ENCODE results near the gene SLC16A10.

SLC16A10 gene

DNA sequence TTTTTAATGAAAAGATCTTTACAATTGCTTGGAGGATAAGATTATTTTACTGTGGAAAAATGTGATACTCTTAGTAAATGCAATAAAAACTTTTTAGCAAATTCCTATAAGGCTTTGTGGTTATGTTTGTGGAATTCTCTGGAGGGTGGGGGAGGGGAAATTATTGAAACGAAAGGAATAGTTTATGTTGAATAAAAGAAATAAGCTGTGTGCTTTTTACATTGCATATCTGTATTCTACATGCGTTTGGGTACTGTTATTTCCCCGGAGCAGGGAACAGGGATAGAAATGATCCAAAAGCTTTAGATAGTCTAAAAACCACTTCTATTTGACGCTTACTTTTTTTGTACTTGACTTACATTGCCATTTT lies 143.8 kb downstream of the SLC16A10 start:
- H3K27ac ChIP-seq (ENCODE audit: insufficient read depth, low read depth, low read length, poor library complexity, severe bottlenecking), result no peak overlapping the region
- no peaks in the 10 kb centered on the region for H3K27me3 ChIP-seq (ENCODE audit: control insufficient read depth, insufficient read depth, low read length, poor library complexity, severe bottlenecking)
- H3K36me3 ChIP-seq (ENCODE audit: control insufficient read depth, insufficient read depth, low read length), result no peaks in the 10 kb centered on the region
- 91 to 94% methylated on average over 4 of the region's 4 CpGs for WGBS, 2 experiments
- no peaks in the 10 kb centered on the region for H3K4me1 ChIP-seq (ENCODE audit: control insufficient read depth, insufficient read depth, low read length)
- no peak overlapping the region for H3K4me3 ChIP-seq (ENCODE audit: insufficient read depth, low read depth, low read length)
- H3K9me3 ChIP-seq (ENCODE audit: control insufficient read depth, low read length), result no peaks in the 10 kb centered on the region

DNA sequence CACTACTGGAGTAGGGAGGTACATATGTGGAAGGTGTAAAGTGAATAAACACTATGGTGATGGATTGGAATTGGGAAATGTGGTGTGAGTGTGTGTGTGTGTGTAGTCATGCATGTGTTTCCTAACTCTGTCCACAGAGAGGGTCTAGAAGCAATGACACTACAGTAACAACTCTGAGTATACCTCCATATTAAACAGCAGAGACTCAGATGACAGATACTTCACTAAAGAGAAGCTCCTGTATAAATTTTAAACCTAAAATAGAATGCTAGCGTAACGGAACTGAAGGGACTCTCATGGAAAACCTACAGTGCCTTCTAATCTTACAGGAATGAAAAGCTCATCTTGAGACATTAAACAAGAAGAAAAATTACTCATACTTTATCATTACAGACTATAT lies 150.5 kb downstream of the SLC16A10 start:
- no peak overlapping the region for H3K27ac ChIP-seq (ENCODE audit: insufficient read depth, low read depth, low read length, poor library complexity, severe bottlenecking)

DNA sequence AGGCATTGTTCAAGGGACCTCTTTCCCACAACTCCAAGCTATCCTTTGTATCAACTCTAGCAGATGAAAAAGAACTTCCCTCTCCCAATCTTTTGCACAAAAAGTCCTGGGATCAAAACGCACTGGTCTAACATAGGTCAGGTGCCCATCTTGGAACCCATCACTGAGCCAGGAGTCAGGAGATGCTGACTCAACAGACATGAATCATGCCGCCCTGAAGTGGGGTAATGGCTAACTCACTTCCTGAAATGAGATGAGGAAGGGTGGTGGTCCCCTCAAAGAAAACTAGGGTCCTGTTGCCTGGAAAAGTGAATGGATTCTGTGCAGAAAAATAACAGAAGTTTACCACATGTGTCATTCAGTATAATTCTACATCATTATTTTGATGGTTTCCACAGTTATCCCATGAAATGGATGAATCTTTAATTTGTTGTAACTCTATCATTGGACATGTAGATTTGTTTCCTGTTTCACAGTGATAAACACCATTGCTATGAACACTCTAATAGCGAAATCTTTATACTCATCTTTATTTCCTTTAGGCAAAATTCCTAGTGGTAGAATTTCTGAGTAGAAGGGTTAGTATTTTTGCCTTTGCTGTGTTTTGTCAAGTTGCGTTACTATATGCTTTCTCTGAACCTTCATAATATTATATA lies 151.3 kb downstream of the SLC16A10 start:
- Histone ChIP-seq H3K27me3 (ENCODE audit: control insufficient read depth, insufficient read depth, low read length, poor library complexity, severe bottlenecking) (no peaks in the 10 kb centered on the region), H3K27ac (ENCODE audit: insufficient read depth, low read depth, low read length, poor library complexity, severe bottlenecking) (no peak overlapping the region), H3K4me1 (ENCODE audit: control insufficient read depth, insufficient read depth, low read length) (no peaks in the 10 kb centered on the region), H3K36me3 (ENCODE audit: control insufficient read depth, insufficient read depth, low read length) (no peaks in the 10 kb centered on the region), H3K4me3 (ENCODE audit: insufficient read depth, low read depth, low read length) (no peak overlapping the region), H3K9me3 (ENCODE audit: control insufficient read depth, low read length) (no peaks in the 10 kb centered on the region)
- WGBS, 2 experiments, result 83 to 94% methylated on average over 2 to 3 of the region's 4 CpGs

More for the DNA sequence above, 150.5 kb downstream of the SLC16A10 start:
- Histone ChIP-seq H3K9me3 (ENCODE audit: control insufficient read depth, low read length) (no peaks in the 10 kb centered on the region), H3K27me3 (ENCODE audit: control insufficient read depth, insufficient read depth, low read length, poor library complexity, severe bottlenecking) (no peaks in the 10 kb centered on the region), H3K36me3 (ENCODE audit: control insufficient read depth, insufficient read depth, low read length) (no peaks in the 10 kb centered on the region), H3K4me1 (ENCODE audit: control insufficient read depth, insufficient read depth, low read length) (no peaks in the 10 kb centered on the region), H3K4me3 (ENCODE audit: insufficient read depth, low read depth, low read length) (no peak overlapping the region)
- 95 to 100% methylated on average over 2 of the region's 2 CpGs for WGBS, 2 experiments

DNA sequence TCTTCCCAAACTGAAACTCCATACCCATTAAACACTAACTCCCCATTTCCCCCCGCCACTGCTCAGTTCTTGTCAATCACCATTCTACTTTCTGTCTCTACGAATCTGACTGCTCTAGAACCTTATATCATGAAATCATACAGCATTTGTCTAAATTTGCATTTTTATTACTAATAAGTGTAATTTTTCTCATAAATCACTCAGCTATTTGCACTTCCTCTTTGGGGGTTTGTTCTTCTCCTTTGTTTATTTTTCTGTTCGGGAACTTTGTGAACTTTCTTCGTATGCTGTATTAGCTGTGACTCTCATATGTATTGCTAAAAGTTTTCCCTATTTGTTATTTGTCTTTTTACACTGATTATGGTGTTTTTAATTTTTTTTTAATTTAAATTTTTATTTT lies 152.2 kb downstream of the SLC16A10 start:
- H3K27me3 ChIP-seq (ENCODE audit: control insufficient read depth, insufficient read depth, low read length, poor library complexity, severe bottlenecking), result no peaks in the 10 kb centered on the region
- 84 to 93% methylated on average over 2 to 4 of the region's 4 CpGs for WGBS, 2 experiments
- no peak overlapping the region for H3K27ac ChIP-seq (ENCODE audit: insufficient read depth, low read depth, low read length, poor library complexity, severe bottlenecking)
- no peak overlapping the region for H3K4me3 ChIP-seq (ENCODE audit: insufficient read depth, low read depth, low read length)
- no peaks in the 10 kb centered on the region for H3K36me3 ChIP-seq (ENCODE audit: control insufficient read depth, insufficient read depth, low read length)
- no peaks in the 10 kb centered on the region for H3K4me1 ChIP-seq (ENCODE audit: control insufficient read depth, insufficient read depth, low read length)
- no peaks in the 10 kb centered on the region for H3K9me3 ChIP-seq (ENCODE audit: control insufficient read depth, low read length)

DNA sequence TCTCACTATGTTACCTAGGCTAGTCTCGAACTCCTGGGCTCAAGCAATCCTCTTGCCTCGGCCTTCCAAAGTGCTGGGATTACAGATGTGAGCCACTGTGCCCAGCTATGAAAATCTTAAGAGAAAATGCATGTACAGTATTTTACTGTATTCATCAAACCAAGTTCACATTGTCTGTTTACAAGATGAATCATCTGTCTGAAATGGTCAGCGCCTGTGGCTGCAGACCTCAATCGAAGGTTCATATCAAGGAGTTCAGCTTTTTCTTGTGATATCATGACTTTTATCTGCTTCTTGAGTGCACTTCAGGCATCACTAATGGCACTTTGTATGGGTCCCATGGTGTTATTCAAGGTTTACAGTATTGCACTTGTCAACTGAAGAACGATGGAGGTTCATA lies 155.1 kb downstream of the SLC16A10 start:
- Histone ChIP-seq H3K27me3 (ENCODE audit: control insufficient read depth, insufficient read depth, low read length, poor library complexity, severe bottlenecking) (no peaks in the 10 kb centered on the region), H3K4me3 (ENCODE audit: insufficient read depth, low read depth, low read length) (no peak overlapping the region), H3K4me1 (ENCODE audit: control insufficient read depth, insufficient read depth, low read length) (no peaks in the 10 kb centered on the region), H3K27ac (ENCODE audit: insufficient read depth, low read depth, low read length, poor library complexity, severe bottlenecking) (no peak overlapping the region), H3K36me3 (ENCODE audit: control insufficient read depth, insufficient read depth, low read length) (no peaks in the 10 kb centered on the region), H3K9me3 (ENCODE audit: control insufficient read depth, low read length) (no peaks in the 10 kb centered on the region)
- 91 to 92% methylated on average over 5 of the region's 5 CpGs for WGBS, 2 experiments

DNA sequence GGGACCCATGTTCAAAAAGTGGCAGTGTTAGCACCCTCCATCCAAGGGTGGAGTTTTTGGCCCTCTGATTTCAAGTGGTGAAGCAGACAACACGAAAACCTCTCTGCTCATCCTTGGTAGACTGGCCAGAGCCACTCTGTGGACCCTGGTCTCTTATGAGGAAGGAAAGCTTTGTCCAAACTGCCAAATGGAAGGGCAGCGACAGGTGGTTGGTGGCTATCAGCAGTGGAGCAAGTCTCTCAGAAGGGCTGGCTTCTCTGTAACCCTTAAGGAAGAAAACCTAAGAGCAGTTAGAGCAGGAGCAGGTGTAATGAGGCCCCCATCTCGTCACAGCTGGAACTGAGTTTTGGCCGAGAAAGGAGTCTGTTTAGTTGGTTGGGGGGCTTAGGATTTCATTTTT lies 155.8 kb downstream of the SLC16A10 start:
- Histone ChIP-seq H3K27ac (ENCODE audit: insufficient read depth, low read depth, low read length, poor library complexity, severe bottlenecking) (no peak overlapping the region), H3K4me3 (ENCODE audit: insufficient read depth, low read depth, low read length) (no peak overlapping the region), H3K9me3 (ENCODE audit: control insufficient read depth, low read length) (no peaks in the 10 kb centered on the region), H3K27me3 (ENCODE audit: control insufficient read depth, insufficient read depth, low read length, poor library complexity, severe bottlenecking) (no peaks in the 10 kb centered on the region), H3K4me1 (ENCODE audit: control insufficient read depth, insufficient read depth, low read length) (no peaks in the 10 kb centered on the region), H3K36me3 (ENCODE audit: control insufficient read depth, insufficient read depth, low read length) (no peaks in the 10 kb centered on the region)
- WGBS, 2 experiments, result 94 to 96% methylated on average over 2 to 3 of the region's 4 CpGs

DNA sequence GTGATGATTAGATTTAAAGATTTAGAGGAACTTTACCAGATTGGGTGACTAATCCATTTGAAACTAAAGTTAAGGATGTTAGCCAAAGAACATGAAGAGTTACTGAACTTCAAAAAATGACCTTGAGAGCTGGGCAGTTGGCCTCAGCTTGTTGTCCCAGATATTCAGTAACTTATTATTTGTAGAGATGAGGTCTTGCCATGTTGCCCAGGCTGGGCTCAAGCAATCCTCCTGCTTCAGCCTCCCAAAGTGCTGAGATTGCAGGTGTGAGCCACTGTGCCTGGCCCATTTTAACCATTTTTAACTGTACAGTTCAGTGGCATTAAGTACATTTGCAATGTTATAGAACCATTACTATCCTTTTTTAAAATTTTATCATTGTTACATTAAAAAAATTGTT lies 161.5 kb downstream of the SLC16A10 start:
- no peaks in the 10 kb centered on the region for H3K27me3 ChIP-seq (ENCODE audit: control insufficient read depth, insufficient read depth, low read length, poor library complexity, severe bottlenecking)
- H3K4me3 ChIP-seq (ENCODE audit: insufficient read depth, low read depth, low read length), result no peak overlapping the region
- no peaks in the 10 kb centered on the region for H3K9me3 ChIP-seq (ENCODE audit: control insufficient read depth, low read length)
- H3K4me1 ChIP-seq (ENCODE audit: control insufficient read depth, insufficient read depth, low read length), result peaks cover 3% of the 10 kb centered on the region
- H3K36me3 ChIP-seq (ENCODE audit: control insufficient read depth, insufficient read depth, low read length), result no peaks in the 10 kb centered on the region
- no peak overlapping the region for H3K27ac ChIP-seq (ENCODE audit: insufficient read depth, low read depth, low read length, poor library complexity, severe bottlenecking)

DNA sequence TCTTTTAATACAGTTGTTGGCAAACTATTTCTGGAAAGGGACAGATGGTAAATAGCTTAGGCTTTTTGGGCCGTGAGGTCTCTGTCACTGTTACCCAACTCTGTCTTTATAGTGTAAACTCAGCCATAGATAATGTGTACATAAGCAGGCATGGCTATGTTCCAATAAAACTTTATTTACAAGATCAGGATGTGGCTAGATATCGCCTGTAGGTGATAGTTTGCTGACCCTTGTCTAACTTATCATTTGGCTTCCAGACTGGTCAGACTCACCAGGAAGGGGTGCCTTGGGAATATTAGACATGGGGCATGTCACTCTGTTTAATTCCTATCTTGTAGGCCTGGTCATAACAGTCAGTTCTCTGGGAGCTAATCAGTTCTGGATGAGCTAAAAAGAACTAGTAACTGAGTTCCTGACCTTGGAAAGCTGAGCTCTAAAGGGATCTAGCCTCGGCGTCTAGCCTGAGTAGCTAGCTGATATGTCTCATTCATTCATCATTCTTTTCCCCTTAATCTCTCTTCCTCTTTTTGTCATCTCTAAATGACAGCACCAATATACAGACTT lies 163.6 kb downstream of the SLC16A10 start:
- Histone ChIP-seq H3K4me3 (ENCODE audit: insufficient read depth, low read depth, low read length) (no peak overlapping the region), H3K4me1 (ENCODE audit: control insufficient read depth, insufficient read depth, low read length) (peaks cover 3% of the 10 kb centered on the region), H3K36me3 (ENCODE audit: control insufficient read depth, insufficient read depth, low read length) (no peaks in the 10 kb centered on the region), H3K9me3 (ENCODE audit: control insufficient read depth, low read length) (no peaks in the 10 kb centered on the region), H3K27ac (ENCODE audit: insufficient read depth, low read depth, low read length, poor library complexity, severe bottlenecking) (no peak overlapping the region), H3K27me3 (ENCODE audit: control insufficient read depth, insufficient read depth, low read length, poor library complexity, severe bottlenecking) (peaks cover 6% of the 10 kb centered on the region)
- WGBS, 2 experiments, result 96 to 100% methylated on average over 4 of the region's 4 CpGs

DNA sequence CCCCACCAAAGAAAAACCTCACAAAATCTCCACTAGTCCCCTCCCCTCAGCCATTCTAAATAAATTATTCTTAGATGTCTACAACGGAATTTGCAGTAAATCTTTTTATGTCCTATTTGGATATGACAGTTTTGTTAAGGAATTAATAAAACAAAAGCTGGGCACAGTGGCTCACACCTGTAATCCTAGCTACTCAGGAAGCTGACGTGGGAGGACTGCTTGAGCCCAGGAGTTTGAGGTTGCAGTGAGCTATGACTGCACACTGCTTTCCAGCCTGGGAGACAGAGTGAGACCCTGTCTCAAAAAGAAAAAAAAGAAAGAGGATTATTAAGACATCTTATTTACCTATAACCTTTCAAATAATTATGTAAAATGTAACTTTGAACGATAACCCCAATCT lies 165.4 kb downstream of the SLC16A10 start:
- H3K9me3 ChIP-seq (ENCODE audit: control insufficient read depth, low read length), result no peaks in the 10 kb centered on the region
- 80 to 83% methylated on average over 2 to 3 of the region's 3 CpGs for WGBS, 2 experiments
- no peak overlapping the region for H3K4me3 ChIP-seq (ENCODE audit: insufficient read depth, low read depth, low read length)
- H3K36me3 ChIP-seq (ENCODE audit: control insufficient read depth, insufficient read depth, low read length), result no peaks in the 10 kb centered on the region
- H3K27me3 ChIP-seq (ENCODE audit: control insufficient read depth, insufficient read depth, low read length, poor library complexity, severe bottlenecking), result peaks cover 6% of the 10 kb centered on the region
- H3K4me1 ChIP-seq (ENCODE audit: control insufficient read depth, insufficient read depth, low read length), result peaks cover 3% of the 10 kb centered on the region
- no peak overlapping the region for H3K27ac ChIP-seq (ENCODE audit: insufficient read depth, low read depth, low read length, poor library complexity, severe bottlenecking)

DNA sequence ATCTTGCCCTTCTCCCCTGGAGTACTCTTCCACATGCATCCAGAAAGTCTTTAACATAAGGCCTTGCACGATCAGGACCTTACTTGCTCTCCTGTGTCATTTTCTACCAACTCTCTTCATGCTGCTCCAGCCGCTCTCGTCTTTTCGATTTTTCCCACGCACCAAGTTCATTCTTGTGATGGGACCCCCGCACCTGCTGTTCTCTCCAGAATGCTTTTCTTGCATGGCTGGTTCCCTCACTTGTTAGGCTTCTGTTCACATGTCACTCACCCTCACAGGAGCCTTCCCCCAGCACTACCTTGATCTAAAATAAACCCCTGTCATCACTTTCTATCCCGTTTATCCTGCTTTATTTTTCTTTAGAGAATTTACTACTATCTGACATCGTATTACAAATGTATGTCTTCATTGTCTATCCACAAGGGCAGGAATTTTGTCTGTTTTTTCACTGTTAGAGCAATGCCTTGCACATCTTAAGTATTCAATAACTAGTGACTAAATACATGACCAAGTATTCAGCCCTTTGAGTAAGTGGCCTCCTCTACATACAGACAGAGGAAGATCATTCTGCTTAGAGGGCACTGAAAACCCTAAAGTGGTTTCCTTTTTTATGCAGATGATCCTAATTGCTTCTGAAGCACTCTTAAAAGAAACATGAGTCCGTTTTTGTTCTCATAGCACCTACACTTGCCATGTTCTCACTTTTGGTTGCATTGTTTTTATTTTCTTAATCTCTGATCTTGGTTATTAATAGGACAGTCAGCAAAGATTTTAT lies 166.9 kb downstream of the SLC16A10 start:
- WGBS, 2 experiments, result 27 to 36% methylated on average over 9 of the region's 9 CpGs
- Histone ChIP-seq H3K4me1 (ENCODE audit: control insufficient read depth, insufficient read depth, low read length) (peaks cover 3% of the 10 kb centered on the region), H3K36me3 (ENCODE audit: control insufficient read depth, insufficient read depth, low read length) (no peaks in the 10 kb centered on the region), H3K9me3 (ENCODE audit: control insufficient read depth, low read length) (no peaks in the 10 kb centered on the region), H3K27ac (ENCODE audit: insufficient read depth, low read depth, low read length, poor library complexity, severe bottlenecking) (no peak overlapping the region), H3K27me3 (ENCODE audit: control insufficient read depth, insufficient read depth, low read length, poor library complexity, severe bottlenecking) (peaks cover 6% of the 10 kb centered on the region), H3K4me3 (ENCODE audit: insufficient read depth, low read depth, low read length) (no peak overlapping the region)
